GM18511 (cell line): ENCODE measurements around the gene KATNAL1.
"Not testable (repeated sequence)": the region's sequence is repeated elsewhere in the genome, so short reads cannot be mapped to it uniquely, and the experiment has no call there.

Source experiments
- ATAC-seq: cut with Tn5 transposase; IDR thresholded peaks from one replicate; pipeline ENCODE4 v1.9.1; 2021; ENCODE audit warnings: mild to moderate bottlenecking, moderate library complexity; ENCODE audit not compliant: unreplicated experiment

KATNAL1 gene

DNA sequence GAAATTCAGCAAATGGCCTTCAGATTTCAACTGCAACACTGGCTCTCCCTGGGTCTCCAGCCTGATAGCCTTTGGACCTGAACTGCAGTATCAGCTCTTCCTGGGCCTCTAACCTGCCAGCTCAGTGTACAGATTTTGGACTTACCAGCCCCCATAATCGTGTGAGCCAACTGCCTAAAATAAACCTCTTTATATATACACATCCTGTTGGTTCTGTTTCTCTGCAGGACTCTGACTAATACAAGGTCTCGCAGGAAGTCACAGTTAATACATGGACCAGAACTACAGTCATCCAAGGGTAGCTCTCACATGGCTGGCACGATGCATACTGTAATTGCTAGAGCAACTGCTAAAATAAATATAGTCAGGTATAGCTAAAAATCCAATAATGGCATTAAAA lies 85.1 kb downstream of the KATNAL1 start:
- no peak for ATAC-seq

DNA sequence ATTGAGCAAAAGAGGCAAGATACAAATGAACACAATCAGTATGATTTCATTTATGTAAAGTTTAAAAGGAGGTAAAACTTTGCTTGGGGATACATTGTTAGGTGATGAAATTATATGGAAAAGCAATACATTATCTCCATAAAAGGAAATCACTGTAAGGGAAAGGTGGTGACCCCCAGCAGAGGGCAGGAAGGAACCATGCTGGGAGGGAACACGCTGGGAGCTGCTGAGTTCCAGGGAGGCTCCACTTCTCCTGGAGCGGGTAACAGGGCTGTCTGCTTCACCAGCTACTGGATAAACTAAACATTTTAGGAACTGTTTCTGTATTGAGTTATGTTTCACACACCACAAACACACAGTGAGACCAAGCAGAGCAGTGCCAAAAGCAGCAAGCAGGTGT lies 91.2 kb downstream of the KATNAL1 start:
- no peak for ATAC-seq

DNA sequence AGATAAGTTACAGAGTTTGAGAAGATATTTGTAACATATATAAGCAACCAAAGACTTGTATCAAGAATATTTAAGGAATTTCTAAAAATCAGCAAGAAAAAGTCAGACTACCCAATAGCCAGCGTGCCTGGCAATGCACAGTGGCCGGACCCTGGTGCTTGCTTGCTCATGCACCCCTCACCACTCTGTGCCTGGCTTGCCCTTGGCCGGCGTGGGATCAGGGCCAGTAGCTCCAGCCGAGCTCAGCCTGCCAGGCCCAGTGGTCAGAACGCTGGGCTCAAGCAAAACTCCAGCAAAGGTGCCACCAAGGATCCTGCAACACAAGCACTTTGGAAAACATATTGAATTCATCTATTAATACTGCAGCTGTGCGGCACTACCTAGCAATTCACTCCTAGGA lies 95.1 kb downstream of the KATNAL1 start:
- ATAC-seq: no peak

DNA sequence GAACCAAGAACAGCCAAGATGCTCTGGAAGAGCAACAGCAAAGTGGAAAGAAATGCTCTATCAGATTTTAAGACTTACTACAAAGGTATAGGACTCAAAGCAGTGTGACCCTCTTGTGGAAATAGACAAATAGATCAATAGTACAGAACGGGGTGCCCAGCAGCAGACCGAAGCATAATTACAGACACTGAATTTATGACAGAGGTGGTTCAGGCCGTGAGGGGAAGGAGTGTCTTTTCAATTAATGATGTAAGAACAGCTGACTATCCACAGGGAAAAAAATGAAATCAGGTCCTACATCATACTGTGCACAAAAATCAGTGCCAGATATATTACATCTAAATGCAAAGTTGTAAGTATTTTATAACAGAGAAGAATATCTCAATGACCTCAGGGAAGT lies 95.6 kb downstream of the KATNAL1 start:
- no peak for ATAC-seq

DNA sequence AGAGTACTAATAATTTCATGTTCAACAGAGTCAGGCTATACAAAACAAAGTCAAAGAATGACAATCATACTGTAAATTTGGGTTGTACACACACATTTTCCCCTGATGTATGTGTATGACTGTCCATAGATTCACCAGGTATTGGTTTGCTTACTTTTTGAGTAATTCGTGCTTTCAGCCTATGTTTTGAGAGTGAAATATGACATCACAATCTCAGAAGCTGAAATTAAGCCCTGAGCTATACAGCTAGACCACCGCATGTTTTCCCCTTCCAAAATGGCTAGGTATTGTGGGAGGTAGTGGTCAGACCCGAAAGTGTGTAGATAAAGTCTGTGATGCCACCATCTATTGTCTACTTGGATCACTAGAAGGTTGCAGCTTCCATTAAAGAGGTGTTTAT lies 102.8 kb downstream of the KATNAL1 start:
- ATAC-seq: no peak

DNA sequence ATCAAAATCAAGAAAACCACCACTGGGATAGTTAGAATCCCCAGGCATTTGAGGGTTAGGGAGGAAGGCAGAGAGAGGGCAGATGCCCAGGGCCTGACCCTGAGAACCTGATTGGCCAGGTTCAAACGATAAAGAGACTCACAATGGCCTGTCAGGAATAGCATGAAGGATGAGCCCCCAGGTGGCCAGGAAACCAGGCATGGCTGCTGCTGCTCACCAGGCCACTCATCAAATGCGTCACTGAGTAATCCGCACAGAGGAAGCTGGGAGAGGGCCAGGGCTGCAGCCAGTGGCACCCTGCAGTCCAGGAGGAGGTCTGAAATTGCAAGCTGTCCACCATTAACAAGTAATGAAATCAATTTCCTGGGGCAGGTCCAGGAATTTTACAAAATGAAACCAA lies 111.3 kb downstream of the KATNAL1 start:
- no peak for ATAC-seq

DNA sequence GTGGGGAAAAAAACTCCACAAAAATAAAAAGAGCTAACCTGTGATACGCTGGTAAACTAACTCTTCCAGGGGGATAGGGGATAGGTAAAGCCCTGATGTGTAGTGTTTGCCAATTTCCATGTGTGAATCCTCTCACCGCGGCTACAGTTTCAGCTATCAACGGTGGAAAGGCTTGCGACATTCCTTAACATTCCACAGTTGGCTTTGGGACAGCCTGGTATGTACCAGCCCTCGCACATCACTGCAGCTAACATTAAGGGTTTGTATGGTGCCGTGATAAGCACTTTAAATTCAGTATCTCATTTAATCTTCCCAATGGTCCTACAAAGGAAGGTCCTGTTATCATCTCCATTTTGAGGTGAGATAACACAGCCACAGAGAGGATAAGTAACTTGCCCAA lies 112.4 kb downstream of the KATNAL1 start:
- no peak for ATAC-seq

DNA sequence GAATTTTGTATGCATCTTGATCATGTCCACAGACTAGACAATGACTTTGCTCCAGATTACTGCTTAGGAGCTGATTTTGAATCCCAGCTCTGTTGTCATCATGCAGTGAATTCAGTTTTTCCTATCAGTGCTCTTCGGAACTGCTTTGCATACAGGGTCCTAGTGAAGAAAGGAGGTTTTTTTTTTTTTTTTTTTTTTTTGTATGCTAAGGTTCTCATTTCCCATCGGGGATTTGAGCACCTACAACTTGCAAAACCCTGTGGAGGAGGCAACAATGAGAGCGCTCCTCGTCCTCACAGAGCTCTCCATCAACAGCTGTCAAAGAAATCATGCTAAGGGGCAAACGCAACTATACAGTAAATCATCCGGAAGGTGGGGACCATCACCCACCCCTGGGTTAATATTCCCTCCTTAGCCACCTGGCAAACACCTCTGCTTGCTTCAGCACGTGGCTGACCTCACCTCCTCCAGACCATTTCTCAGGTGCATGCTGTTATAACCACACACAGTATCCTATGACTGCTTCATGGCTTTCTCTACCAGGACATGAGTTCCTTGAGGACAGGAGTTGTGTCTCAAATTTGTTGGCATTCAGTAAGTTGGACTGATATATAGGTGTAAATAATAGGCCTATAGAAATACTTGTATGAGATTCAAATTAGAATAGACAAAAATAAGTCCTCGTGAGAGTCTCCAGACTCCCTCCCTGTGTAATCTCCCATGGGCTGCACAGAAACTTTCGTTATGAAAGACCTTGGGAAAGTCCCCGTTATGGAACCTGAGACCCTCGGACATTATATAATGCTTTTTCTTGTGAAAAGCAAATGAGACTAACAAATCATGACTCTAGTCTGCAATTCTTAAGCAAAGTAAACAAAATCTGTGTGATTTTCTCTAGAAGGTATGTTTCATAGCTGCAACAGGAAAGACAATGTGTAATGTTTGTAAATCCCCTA lies 113.8 kb downstream of the KATNAL1 start:
- ATAC-seq: no peak

DNA sequence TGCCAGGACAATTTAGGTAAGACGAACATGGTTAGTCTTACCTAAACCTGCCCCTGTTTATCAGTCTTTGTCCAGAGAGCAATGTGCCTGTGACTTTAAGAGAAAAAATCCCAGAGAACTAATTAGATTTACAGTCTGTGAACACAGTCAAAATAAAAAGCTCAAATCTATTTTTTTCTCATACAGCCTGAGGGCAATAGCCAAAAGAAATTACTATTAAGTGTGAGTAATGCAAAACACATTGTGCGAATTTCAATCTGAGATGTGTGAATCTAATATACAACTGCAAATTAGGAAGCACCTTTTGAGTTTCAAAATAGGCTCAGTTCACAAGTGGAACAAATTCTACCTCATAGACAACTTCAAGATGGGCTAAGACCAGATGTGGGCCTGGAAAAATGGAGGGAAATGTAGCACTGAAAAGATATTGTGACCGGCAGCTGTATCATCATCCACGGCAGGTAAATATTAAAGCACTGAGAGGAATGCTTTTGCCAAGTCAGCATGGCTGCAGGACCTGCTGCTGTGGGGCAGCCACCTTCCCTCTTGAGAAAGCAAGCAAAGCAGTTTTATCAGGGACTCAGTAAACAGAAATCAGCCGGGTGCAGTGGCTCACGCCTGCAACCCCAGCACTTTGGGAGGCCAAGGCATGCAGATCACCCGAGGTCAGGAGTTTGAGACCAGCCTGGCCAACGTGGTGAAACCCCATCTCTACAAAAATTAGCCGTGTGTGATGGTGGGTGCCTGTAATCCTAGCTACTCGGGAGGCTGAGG lies 114.8 kb downstream of the KATNAL1 start:
- ATAC-seq: no peak

DNA sequence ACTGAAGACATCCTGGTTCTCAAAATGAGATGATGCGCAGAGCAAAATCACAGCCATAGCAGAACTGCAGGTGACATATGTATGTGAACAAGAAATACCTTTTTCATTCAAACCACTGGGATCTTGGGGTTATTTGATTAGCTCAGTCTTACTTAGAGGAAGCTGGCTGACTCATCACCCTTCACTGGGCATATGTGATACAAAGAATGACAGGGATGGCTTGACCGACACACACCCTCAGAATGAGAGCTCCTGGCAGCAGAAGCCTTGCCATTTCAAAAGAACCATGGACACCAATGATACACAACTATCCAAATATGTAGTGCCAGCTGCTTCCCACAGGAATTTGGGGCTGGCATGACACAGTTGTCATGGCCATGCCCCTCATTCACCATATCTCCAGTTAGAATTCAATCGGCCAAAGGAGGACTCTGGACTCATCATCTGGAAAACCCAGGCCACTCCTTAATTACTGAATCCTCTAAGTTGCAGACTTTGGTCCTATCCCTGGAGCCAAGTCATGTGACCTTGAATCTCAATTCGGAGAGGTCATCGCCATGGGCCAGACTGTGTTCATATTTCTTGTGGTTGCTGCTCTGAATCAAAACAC lies 115.8 kb downstream of the KATNAL1 start:
- no peak for ATAC-seq

DNA sequence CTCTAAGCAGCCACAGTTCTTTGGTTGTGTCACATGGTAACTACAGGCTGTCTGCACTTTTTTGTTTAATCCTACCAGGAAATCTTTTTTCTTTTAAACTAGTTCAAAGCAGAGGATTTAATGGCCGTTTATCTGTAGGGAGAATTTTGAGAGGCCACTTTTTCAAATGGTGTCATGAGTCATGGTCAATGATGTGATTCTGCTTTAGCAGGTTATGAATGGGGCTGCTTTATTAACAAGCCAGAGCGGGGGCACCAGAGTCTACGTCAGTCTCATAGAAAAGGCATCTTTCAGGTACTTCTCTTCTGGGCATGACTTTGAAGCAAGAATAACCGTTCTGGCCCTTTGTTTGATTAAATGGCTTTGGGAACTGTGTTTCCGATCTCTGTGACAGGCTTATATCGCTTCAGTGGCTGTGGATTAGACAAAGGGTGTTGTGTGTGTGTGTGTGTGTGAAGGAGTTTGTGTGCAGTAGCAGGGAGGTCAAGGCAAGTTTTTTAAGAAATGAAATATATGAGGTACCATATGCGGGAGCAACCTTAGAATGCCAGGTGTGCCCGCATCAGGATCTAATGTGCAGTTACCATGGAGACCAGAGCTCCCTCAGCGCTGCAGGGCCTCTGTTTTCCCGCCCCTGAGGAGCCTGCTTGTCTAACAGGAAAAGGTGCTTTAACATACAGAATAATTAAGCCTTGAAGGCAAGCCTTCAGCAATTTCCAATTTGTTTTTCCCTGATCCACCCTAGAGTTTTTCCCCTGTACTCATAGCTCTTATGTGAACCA lies 120.5 kb downstream of the KATNAL1 start:
- no peak for ATAC-seq

DNA sequence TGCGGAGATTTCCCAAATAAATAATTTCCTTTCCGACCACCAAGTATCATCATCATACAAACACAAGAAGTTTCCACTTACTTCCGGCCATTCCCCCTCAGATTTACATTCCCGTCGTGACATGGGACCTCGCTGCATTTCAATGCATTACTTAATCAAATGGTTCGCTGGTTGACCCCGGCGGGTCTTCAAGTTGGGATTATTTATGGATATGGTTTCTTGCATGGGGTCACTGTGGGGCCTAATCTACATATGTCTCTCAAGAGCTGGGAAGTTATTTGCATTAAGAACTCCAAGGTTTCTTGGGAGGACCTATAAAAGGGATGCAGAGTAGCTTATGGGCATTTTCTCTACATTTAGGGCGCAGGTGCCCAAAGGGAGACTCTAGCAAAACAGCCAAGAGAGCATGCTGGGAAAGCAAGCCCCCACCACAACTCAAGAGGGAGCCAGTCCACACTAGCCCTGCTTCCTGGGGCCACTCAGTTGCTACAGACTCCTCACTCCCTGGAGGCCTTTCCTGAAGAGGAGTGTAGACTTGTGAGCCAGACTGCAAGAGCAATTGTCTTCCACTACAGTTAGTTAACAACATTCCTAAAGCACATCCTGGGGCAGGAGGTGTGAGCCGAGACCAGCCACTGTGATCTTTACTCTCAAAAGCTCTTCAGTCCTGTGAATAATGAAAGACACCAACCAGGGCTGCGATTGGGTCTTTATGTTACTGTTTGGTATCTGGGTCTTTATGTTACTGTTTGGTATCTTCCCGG lies 125.3 kb downstream of the KATNAL1 start:
- no peak for ATAC-seq

DNA sequence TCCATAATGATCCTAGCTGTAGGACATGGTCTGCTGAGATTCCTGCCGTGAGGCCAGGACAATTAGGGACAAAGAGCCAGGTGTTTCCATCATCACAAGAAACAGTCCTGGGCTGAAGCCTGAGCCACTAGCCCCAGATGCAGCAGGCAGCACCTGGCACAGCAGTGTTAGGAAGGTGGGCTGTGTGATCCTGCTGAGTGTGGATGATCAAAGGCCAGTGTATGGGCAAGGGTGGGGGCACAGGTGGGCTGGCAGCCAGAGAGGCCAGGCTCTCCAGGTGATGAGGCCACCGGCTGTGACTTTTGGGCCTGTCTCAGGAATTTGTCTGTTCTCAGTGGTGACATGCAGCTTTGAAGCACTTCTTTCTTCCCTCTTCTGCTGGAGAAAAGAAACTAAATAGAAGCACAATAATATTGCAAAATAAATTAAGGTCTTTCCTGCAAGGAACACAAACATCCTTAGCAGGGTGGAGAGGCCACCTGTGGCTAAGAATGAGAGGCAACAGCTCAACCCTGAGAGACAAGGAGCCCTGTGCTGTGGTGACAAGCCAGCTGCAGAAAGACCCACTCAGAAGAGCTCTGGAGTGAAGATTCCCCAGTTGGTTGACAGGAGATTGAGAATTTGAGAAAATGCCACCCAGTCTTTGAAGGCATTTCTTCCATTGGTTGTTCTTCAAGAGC lies 127.6 kb downstream of the KATNAL1 start:
- no peak for ATAC-seq

DNA sequence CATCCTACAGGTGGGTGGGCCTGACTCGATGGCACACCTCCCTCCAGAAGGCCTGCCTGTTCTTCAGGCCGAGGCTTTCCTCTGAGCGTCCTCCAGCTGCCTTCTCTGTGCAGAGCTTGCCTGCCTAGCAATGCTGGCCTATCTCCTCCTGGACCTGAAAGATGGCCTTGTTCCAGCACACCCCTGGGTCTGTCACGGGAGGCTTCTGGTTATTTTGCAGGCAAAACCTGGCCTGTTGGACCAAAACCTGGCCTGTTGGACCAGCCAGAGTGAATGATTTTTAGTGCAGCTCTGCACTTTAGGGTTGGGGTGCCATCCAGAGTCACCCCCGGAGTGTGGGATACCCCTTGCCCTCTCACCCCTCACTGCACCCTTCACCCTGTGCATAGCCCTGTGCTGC lies 128.4 kb downstream of the KATNAL1 start:
- ATAC-seq: no peak

DNA sequence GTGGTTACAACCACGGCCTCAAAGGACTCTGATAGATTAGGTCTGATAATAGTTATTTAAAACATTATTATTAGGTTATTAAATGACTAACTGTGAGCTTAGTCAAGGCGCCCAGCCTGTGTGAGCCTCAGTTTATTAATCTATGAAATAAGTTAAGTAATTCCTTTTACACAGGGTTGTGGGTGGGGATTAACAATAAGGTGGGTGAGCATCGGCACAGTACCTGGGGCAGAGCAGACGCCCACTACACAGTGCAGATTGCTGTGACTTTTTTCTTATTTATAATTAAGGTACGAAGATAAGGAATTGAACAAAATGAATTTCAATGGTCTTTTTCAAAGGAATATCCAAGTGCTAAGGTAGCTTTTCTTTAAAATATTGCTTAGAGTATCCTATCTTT lies 132.2 kb downstream of the KATNAL1 start:
- no peak for ATAC-seq

DNA sequence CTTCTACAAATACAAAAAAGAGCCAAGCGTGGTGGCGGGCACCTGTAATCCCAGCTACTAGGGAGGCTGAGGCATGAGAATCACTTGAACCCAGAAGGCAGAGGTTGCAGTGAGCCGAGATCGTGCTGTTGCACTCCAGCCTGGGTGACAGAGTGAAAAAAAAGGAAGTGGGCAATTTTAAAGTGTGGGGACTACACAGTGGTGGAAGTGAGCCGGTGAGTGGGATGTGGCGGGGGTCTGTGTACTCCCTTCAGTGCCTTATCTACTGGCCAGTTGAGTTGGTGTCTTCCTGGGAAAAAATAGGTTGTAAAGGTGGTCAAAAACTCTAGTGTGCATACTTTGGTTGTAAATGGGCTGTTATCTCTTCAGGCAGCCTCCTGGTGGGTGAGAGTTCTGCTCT lies 133.1 kb downstream of the KATNAL1 start:
- not testable (repeated sequence) for ATAC-seq

DNA sequence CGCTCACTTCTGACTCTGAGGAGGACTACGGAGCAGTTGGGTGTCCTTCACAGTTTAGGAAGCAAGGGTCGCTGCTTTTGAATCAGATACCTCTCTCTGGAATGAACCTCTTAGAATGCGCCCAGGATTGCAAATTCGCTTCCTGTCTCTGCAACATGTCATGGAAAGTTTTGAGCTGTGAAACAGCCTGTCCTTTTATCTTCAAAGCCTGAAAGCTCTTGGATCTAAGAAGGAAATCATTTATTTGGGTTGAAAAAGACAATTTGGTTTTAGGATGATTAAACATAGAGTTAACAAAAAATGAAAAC lies 134.1 kb downstream of the KATNAL1 start:
- no peak for ATAC-seq

DNA sequence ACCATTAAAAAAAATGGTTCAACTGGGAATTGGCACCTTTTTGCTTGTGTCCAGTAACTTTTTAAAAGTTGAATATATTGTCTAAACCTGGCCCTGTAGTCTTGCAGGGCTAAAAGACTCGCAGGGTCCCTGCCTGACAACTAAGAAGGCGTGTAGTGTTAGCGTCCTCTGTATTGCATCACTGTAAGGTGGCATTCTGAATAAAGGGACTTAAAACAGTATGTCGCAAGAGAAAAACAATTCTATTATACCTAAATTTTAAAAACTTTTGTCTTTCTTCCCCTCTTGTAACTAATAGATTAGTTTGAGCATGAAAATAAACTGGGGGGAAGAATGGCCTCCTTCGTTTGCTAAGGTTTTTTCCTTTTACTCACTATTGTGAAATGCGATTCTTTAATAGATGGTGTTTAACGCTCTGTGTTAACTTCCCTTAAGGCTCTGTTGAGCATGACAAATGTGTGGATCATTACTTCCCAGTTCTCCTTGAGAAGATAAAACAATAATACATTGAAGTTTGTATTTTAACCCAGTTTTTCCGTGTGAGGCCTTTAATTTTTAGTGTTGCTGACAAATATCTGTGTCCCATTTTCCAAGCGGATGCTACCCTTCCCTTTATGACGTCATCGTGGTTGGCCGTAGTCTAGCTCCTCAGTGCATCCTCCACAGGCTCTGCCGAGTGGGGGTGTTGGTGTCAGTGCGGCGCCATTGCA lies 134.6 kb downstream of the KATNAL1 start:
- no peak for ATAC-seq

DNA sequence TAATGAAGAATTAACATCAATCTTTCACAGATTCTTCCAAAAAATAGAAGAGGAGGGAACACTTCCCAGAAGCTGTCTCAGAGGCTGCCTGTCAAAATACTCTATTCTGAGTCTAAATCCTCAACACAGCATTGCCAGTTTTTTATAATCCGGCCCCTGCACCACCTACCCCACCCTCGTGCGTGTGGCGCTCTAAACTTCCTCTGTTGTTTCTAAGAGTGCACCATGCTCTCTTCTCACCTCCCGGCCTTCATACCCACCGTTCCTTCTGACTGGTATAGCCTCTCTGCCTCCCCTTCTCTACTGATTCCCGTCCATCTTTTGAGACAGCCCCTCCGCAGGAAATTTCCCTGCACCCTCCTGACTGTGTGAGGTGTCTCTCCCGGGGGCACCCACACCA lies 136.8 kb downstream of the KATNAL1 start:
- ATAC-seq: no peak
